Activated CD4-positive, alpha-beta T cell treated with anti-CD3 and anti-CD28 coated beads, Interleukin-2, amount 50 U/mL, for 48 hours (primary cell): Measurements from ENCODE around the gene C1orf74.

Experiments used
- DNase-seq, 2 experiments: peaks; one replicate each; pipeline ENCODE4 v3.0.0-alpha.2; 2020

C1orf74 gene

DNA sequence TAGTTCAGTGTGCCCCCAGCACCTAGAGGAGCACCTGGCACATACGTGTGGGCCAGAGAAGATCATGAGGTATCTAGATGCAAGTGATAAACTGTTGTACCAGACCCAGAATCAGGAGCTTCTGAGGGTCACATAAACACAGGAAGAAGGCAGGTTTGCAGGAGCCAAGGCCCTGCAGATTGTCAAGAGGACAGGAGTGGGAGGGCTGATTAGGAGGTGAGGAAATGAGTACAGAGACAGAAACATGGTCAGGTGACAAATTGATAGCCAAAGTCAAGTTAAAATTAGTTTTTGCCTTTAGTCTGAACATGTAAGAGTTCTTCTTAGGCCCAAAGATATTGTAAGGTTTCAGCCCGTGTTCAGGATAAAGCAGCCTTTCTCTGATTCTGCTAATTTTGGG is 42.5 kb downstream of the C1orf74 start:
- no peak for DNase-seq

DNA sequence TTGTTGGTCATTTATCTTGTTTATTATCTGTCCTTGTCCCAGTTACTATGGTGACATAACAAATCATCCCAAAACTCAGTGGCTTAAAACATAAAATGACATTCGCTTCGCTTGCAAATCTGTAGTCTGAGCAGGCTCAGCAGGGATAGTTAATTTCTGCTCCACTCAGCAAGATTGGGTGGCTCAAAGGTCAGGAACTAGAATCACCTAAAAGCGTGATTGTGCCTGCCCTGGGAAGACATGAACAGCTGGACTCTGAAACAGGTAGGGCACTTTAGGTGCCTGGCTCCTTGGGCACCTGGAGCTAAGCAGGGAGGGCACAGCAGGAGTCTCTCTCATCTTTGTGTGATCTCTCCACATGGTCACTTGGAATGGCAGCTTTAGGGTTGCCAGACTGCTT is 43.2 kb downstream of the C1orf74 start:
- DNase-seq: no peak

DNA sequence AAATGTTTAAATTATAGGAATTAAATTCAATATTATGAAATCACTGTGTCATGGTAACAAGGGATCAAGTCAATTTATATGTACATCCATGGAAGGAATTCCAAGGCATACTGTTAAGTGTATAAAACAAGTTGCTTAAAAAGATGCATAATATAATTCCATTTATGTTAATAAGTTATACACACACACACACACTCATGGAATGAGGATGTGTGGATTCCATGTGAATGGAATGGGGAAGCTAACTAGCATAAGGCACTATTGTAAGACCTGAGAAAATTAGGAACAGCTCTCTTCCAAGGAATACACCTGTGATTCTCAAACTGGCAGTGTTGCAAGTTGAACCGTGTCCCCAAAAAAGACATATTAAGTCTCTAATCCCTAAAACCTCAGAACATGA is 46.1 kb downstream of the C1orf74 start:
- no peak for DNase-seq

DNA sequence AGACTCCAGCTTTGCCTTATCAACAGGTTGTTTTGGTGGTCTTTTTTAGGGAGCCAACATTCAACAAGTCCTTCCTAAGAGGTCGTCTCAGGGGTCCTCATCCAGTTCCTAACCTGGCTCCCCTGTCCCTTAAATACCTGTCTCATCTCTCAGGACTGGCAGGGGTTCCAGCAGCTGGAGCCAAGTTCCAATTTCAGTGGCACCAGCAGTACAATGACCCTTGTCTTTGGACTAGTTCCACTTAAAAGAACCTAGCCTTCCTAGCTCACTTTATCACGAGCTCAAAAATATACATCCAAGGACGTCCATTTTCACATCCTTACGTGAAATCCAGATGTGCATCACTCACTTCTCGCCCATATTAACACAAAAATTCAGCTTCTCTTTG is 47.2 kb downstream of the C1orf74 start:
- no peak for DNase-seq

DNA sequence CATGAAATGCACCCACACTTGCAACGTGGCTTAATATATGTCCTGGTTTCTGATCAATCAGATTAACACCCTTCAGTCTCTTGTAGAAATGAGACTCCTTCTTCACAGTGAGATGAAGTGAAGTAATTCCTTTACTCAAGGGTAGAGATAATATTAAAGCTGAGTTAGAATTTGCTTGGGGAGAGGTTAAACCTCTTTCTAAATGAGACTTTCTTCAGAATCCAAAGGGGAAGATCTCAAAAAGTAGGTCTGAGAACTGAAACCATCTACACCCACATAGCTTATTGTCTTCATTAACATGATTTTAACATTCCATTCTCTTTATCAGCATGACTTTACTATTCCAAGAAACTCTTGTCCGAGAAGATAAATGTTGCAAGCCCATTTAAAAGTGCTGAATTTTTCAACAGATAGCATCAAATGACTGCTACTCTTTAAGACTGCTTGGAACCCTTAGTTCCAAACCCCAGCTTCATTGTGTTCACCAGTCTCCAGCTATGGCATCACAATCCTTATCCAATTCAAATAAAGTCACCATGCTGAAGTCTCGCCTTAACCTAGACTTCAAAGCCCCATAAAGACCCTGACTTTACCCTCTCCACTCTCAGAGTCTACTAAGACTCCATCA is 47.8 kb downstream of the C1orf74 start:
- DNase-seq: no peak

DNA sequence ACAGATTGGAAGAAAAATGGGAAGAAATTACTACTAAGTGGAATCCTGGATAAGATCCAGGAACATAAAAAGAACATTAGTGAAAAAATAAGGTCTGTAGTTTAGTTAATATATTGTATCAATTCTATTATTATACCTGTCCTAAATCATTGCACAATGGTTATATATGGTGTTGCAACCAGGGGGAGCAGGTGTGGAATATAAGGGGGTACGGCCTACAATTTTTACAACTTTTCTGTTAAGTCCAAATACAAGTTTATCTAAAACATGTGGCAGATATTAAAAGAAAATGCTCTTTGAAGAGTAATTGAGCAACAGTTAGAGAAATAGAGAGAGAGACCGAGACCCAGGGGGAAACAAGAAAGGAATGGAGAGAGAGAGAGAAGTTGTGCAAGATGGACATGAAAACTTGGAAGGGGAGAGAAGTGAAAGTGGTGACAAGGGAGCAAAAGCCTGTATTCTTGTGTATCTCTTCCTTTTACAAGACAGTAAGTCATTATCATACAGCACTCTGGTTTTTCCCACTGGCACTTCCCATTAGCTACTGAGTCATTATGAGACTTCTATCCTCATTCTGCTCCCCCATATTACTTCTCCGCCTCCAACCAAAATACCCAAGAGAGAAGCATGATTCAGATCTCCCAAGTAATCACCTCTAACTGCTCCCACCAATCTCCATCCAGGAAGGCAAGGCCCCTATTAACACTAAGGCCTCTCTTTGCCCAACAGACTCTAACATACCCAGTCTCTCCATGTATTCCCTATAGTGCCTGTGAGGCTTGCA is 50.8 kb downstream of the C1orf74 start:
- no peak for DNase-seq

DNA sequence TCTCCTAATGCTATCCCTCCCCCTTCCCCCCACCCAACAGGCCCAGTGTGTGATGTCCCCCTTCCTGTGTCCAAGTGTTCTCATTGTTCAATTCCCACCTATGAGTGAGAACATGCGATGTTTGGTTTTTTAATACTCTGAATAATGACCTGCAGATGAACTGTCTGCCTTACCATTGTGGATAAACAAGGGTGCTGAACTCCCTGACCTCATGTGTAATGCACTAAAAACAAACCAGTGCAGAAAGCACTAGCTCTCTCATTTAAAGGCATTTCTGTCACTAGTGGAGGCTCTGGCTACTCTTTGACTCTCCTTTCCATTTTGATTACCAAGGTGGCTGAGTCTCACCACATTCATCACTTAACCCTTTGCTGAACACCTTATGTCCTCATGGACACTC is 51.6 kb downstream of the C1orf74 start:
- DNase-seq: no peak

DNA sequence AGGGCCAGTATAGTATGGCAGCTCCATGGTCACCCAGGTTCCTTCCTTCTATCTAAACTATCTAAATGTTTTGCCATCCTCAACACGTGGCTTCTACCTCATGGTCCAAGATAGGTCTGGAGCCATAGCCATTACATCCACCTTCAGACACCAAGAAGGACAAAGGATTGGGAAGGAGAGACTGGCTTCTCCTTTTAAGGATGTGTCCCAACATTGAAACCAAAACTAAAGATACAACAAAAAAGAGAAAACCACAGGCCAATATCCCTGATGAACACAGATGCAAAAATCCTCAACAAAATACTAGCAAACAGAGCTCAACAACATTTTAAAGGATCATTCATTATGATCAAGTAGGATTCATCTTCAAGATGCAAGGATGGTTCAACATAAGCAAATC is 54.9 kb downstream of the C1orf74 start:
- DNase-seq: no peak
